ENCODE measurements around the gene SLC30A2. TPM values are rescaled to one million over a fixed set of nuclear protein-coding genes. Genes with fewer than 3 reads are reported as not detected.
A peak's percentile ranks its signal among the peaks of the same experiment; 100 is the strongest.

The SLC30A2 gene
- total and polyA plus RNA-seq, 9 of the 15 experiments (the other 6 are each of a cell fraction or from before 2014, with no cell fraction given): 0.01 to 0.18 (median 0.06) TPM; not detected in 3

DNA sequence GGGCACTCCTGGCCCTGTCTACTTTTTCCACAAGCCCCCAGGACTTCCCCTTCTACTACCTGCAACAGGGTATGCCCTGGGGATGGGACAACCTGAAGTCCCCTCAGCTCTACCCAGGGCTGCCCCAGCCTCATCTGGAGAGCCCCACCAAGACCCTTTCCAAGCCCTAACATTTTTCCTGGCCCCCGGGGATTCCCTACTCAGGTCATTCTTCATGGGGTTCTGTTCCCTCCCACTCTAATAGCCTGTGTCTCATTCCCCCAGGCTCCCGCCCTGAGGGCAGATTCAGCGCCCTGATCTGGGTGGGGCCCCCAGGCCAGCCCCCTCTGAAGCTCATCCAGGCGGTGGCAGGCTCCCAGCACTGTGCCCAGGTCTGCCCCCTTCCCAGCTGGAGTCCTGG, 14.7 kb downstream of the SLC30A2 start:
- WGBS (ENCODE audit: insufficient coverage, low coverage, missing lambda C conversion rate): 68% methylated on average over 3 of the region's 4 CpGs
- ChIA-PET POLR2A (interaction anchor here (1.5 kb wide), 1 partner anchor 21 kb away, joined by 7 read pairs; no protein-coding TSS in a partner anchor), CTCF (ENCODE audit: low intra/inter-chr PET ratio) (interaction anchor here (2.9 kb wide), 1 partner anchor 135 kb away, joined by 25 read pairs; no protein-coding TSS in a partner anchor)
- Histone ChIP-seq H3K9me3 (replicated peaks; ENCODE audit: control insufficient read depth, insufficient read depth, low read depth, low read length) (no peaks in the 10 kb centered on the region), H3K4me2 (ENCODE audit: insufficient read depth, low read length) (no peak overlapping the region), H3K27me3 (ENCODE audit: control insufficient read depth in 2 of 2, insufficient read depth in 2 of 2, low read length in 2 of 2) (no peaks in the 10 kb centered on the region), H3K9ac (ENCODE audit: insufficient read depth in 1 of 2, low read depth in 2 of 2, low read length in 2 of 2) (peak overlapping the region in 1 of 2 experiments; percentile 45; a peak in 1 of 4 replicates), H3K79me2 (ENCODE audit: control insufficient read depth, insufficient read depth, low read length) (peaks cover 8% of the 10 kb centered on the region; the same call in 2 of the 3 replicates), H2AFZ (ENCODE audit: low read depth, low read length) (no peak overlapping the region), H4K20me1 (replicated peaks; ENCODE audit: control insufficient read depth, insufficient read depth, low read length) (no peaks in the 10 kb centered on the region), H3K27ac (ENCODE audit: extremely low read depth, low read depth, low read length) (no peak overlapping the region), H3K4me1 (replicated peaks in 1 of 2; ENCODE audit: control insufficient read depth in 2 of 2, insufficient read depth in 2 of 2, low read length in 2 of 2) (peaks cover 31 to 59% of the 10 kb centered on the region in 2 experiments), H3K9me1 (ENCODE audit: control insufficient read depth, insufficient read depth, low read length) (no peaks in the 10 kb centered on the region), H3K4me3 (no peak overlapping the region), H3K36me3 (ENCODE audit: control insufficient read depth, insufficient read depth, low read length) (no peaks in the 10 kb centered on the region)
- BruUV-seq (replicated peaks): no TSS peak
- ATAC-seq: no peak
- intact Hi-C loops (cut with micrococcal nuclease): no loop called here
- FAIRE-seq: no peak
- TF ChIP-seq ZNF316 (IDR thresholded peaks at IDR 0.05): no peak
- no peak for TF ChIP-seq NCOR1 (IDR thresholded peaks at IDR 0.05)
- TF ChIP-seq, protein P1, sequence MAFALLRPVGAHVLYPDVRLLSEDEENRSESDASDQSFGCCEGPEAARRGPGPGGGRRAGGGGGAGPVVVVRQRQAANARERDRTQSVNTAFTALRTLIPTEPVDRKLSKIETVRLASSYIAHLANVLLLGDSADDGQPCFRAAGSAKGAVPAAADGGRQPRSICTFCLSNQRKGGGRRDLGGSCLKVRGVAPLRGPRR (CRISPR knock-in tag; IDR thresholded peaks at IDR 0.05): no peak
- TF ChIP-seq JUNB (CRISPR knock-in tag; conservative IDR thresholded peaks at IDR 0.05): no peak
- no peak for TF ChIP-seq CC2D1A (IDR thresholded peaks at IDR 0.05)
- TF ChIP-seq ZNF696 (CRISPR knock-in tag; conservative IDR thresholded peaks at IDR 0.05): no peak
- TF ChIP-seq ZNF778 (CRISPR knock-in tag; IDR thresholded peaks at IDR 0.05): no peak
- no peak for TF ChIP-seq SMARCC2 (IDR thresholded peaks at IDR 0.05; ENCODE audit: low read depth)
- TF ChIP-seq KHSRP (IDR thresholded peaks at IDR 0.05): no peak
- no peak for TF ChIP-seq RBM34 (IDR thresholded peaks at IDR 0.05; ENCODE audit: borderline replicate concordance, insufficient read depth, low read length)
- TF ChIP-seq EHMT2 (IDR thresholded peaks at IDR 0.05): no peak
- TF ChIP-seq ZNF77 (CRISPR knock-in tag; IDR thresholded peaks at IDR 0.05): no peak
- TF ChIP-seq CBX5 (IDR thresholded peaks at IDR 0.05; ENCODE audit: borderline replicate concordance, low read depth): no peak
- TF ChIP-seq PREB (CRISPR knock-in tag; IDR thresholded peaks at IDR 0.05): no peak
- TF ChIP-seq ELF1 (tag; IDR thresholded peaks at IDR 0.05): no peak
- TF ChIP-seq HOXB6 (CRISPR knock-in tag; IDR thresholded peaks at IDR 0.05; ENCODE audit: borderline replicate concordance): no peak
- no peak for TF ChIP-seq HDAC3 (IDR thresholded peaks at IDR 0.05; ENCODE audit: borderline replicate concordance, partially characterized antibody)
- TF ChIP-seq, protein P2, sequence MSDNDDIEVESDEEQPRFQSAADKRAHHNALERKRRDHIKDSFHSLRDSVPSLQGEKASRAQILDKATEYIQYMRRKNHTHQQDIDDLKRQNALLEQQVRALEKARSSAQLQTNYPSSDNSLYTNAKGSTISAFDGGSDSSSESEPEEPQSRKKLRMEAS (CRISPR knock-in tag; IDR thresholded peaks at IDR 0.05): no peak
- DNase-seq (ENCODE audit: extremely low read depth in 1 of 4, low spot score in 3 of 4): no peak
- in situ Hi-C loops (cut with MboI): no loop called here
